HG03039 (cell line): ENCODE results near the gene LXN.

Source experiments
- ATAC-seq: cut with Tn5 transposase; IDR thresholded peaks from one replicate; pipeline ENCODE4 v1.9.1; 2021; ENCODE audit warnings: mild to moderate bottlenecking, moderate library complexity; ENCODE audit not compliant: unreplicated experiment

Gene LXN

DNA sequence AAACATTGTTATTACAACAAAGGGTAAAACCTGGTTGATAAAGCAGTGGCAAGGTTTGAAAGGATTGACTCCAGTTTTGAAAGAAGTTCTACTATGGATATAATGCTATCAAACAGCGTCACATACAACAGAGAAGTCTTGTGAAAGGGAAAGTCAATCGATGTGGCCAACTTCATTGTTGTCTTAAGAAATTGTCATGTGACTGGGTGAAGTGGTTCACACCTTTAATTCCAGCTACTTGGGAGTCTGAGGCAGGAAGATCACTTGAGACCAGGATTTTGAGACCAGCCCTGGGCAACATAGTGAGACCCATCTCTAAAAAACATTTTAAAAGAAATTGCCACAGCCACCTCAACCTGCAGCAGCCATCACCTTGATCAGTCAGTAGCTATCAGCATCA, 6.2 kb upstream of the LXN start:
- no peak for ATAC-seq

DNA sequence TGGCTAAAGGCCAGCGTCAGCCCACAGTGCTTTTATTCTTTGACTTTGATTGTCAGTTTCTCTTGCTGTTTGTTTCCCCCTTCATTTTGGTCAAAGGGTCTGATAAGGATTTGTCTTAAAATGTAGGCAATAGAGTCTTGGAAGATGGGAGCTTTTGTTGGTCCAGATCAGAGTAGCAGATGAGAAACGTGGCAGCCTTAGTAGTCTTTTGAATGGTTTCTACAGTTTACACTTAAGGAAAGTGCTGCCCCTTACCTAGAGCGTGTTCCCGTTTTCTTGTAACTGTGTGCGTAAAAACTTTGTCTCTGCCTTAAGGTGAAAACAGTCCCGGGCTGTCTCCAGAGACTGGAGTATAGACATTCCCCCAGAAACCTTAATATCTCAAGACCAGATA, 630 bp downstream of the LXN start:
- no peak for ATAC-seq

GRCh38 chr3:158668506-158668905, 3.9 kb downstream of the LXN start:
- ATAC-seq: no peak

GRCh38 chr3:158666416-158666815, 6.0 kb downstream of the LXN start:
- no peak for ATAC-seq

GRCh38 chr3:158663832-158664231, 8.6 kb downstream of the LXN start:
- no peak for ATAC-seq

DNA sequence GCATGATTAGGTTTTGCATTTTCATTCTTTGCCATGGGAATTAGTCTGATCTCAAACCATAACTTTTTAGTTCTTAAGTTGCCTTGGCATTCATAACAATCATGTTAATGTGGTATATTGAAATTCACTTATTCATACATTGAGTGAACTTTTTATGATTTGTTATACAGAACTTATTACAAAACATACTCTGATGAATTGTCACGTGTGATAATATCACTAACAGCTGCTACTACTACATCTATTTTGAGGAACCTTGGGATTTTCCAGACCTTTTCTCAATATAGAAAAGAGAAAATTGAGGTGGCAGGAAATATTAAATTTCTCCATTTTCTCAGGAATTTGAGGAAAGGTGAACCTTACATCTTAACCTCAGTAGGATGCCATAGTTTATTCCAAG, 9.2 kb downstream of the LXN start:
- no peak for ATAC-seq

DNA sequence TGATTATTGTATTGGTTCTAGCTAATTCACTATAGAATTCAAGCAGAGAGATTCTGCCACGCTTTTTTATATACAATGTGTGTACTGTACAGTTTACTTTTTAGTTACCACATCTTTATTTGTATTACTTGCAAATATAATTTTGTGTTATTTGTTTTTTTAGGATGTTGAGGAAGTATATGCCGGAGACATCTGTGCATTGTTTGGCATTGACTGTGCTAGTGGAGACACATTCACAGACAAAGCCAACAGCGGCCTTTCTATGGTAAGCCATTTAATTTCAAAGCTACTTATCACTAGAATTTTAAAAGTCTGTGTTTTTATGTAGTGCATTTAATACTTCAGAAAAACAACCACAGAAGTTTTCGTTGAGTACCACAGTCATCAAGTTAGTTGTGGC, 11.7 kb downstream of the LXN start:
- ATAC-seq: no peak

- peak; percentile 80 for ATAC-seq
Measured at GRCh38 chr3:158659454-158660237, 12.8 kb downstream of the LXN start.

- no peak for ATAC-seq
Measured at GRCh38 chr3:158658889-158659288, 13.6 kb downstream of the LXN start.

GRCh38 chr3:158652463-158652862, 20.0 kb downstream of the LXN start:
- ATAC-seq: no peak

DNA sequence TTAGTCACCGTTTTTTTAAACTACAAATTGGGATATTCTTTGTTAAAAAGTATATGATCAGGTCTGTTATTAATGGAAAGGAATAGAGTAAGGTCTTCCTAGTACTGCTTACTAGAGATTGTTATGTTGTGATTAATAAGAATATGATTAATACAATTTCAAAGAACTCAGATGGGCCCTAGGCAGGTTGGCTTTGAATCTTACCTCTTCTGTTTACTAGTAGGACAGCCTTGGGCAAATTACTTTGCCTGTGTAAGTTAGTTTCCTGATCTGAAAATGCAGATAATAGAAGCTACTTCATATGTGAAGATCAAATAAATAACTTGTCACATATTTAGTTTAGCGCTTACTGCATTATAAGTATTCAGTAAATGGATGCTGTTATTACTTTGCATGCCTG, 21.3 kb downstream of the LXN start:
- no peak for ATAC-seq

DNA sequence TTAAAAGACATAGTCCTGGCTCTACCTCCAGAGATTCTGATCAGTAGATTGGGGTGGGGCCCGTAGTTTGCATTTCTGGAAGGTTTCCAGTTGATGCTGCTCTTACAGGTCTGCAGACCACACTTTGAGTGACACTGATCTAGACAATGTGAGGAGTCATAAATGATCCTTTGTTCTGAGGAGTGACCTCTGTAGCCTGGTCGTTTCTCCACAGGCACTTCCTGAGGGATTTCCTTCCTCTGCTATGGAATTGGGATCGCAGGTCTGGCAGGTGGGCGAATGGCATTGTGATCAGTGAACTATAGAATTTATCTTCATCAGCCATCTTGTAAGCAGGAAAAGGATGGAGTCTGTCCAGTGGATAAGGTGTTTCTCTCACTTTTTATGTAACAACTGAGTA, 22.7 kb downstream of the LXN start:
- no peak for ATAC-seq

DNA sequence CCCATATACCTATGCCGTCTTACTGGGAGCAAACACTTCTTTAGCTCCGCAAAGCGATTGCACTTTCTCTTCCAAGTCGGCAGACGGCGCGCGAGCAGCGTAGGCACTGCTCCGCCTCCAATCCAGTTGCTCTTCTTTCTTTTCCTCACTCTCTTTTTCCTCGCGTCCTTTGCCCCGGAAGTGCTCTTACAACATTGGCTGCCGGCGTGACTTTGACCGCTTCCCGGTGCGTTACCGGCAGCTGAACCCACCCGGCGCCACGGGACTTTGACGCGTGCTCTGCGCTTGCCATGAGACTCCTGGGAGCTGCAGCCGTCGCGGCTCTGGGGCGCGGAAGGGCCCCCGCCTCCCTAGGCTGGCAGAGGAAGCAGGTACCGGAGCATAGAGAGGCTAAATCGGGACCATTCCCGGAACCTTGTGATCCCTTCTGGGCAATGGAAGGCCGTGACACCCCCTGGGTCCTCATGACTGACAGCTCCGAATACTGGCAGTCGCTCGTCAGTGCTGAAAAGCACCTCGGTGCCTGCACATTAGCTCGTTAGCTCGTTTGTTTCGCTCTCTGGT, 28.0 kb downstream of the LXN start, which contains the start of gene GFM1:
Gene GFM1, plus strand, starts transcription at position 183 of the 564 bp plus-strand sequence. Its CDS starts 108 bp downstream, at position 291.
- ATAC-seq: peak; percentile 99

DNA sequence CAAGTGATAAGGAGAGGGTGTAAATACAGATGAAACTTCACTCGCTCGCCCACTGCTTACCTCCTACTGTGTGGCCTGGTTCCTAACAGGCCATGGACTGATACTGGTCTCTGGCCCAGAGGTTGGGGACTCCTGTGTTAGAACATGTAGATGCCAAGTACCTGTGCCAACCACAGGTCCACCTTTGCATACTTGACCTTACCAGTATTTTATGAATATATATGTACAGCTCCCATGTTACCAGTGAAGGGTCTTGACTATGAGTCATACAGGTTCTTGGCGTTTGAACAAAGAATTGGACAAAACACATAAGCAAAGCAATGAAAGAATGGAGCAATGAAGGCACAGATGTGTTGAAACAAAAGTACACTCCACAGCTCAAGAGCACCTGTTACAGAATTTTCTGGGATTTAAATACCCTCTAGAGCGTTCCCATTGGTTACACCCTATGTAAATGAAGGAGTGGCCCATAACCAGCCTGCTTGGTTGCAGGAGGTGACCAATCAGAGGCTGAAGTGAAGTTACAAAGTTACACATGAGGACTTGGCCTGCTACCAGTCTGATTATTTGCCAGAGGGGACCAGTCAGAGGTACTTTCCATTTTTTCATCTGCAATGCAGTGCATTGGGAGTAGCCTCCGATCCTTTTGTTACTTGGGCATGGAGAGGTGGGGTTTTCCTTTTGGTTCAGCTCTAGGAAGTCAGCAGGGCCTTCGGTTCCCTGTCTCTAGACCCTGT, 29.8 kb downstream of the LXN start:
- no peak for ATAC-seq

- no peak for ATAC-seq
Measured at GRCh38 chr3:158642005-158642404, 30.4 kb downstream of the LXN start.

GRCh38 chr3:158640646-158641045, 31.8 kb downstream of the LXN start:
- no peak for ATAC-seq

GRCh38 chr3:158631981-158632380, 40.5 kb downstream of the LXN start:
- no peak for ATAC-seq

DNA sequence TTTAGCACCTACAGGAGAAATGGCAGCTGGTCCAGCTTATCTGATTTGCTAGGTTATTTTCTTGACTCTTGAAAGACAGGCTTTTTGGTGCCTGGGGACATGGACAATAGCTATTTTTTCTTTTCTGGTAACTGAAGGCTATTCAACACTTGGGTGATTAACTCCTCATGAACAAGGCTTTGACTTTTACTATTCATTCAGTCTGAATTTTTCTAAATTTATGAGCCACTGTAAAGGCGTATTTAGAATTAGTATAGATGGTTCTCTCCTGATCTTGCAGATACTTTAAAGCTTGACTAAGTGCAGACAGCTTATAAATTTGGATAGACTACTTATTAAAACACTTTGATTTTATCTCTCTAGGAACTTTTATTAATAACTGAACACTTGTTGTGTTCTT, 46.6 kb downstream of the LXN start:
- ATAC-seq: no peak

DNA sequence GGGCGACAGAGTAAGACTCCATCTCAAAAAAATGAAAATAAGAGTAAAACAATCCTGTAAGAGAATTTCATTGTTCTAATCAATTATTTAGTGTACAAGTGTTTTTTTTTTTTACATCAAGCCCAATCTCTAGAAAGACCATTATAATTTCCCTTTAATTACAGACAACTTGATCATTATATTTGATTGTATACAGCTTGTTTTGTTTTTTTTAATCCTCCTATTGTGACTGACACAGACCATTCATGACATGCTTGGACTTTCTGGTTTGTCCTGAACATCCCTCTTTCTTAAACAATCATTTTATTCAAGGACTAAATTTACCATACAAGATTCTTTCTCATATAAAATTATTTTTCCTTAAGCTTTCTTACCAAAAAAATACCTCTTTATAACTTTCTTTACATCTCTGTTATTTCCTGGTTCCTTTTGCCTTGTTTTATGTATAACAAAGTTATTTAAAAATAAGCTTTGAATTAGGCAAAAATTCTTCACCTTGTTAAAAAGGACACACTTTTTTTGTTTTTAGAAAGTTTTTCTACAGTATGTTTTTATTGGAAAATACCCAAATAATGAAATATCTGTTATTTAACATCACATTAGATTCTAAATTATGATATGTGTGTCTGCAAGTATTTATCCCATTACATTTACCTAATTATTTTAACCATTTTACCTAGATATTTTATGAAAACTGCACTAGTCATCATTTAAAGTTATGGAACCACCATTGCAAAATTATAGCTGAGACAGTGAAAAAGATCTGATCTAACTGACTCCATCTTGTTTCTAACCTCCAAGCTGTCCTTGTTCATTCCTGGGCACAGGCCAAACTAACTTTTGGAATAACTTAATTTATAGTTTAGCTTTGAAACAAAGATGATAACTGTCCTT, 54.2 kb downstream of the LXN start:
- ATAC-seq: no peak
